Heart left ventricle (tissue), 16 donors: ENCODE measurements around the gene WDR90. TPM values are rescaled to one million over a fixed set of nuclear protein-coding genes. Genes with fewer than 3 reads are reported as not detected.
A peak's percentile ranks its signal among the peaks of the same experiment; 100 is the strongest.

ENCODE experiments used
- ATAC-seq, 4 donors: fragments of 200-7000 bp; cut with Tn5 transposase; one replicate each; pipeline ENCODE4 v1.9.1; 2020 to 2022; ENCODE audit warnings: moderate library complexity in 4 of 4, mild to moderate bottlenecking in 3 of 4, moderate number of reproducible peaks in 1 of 4
- DNase-seq, 5 donors: peaks; one replicate each; pipeline ENCODE4 v3.0.0-alpha.2; 2020
- H3K27ac ChIP-seq, 12 donors: fragments of 200-600 bp; sonication (generic) in 4 of 12; one replicate each; pipeline versions ENCODE4 v1.5.0 to v1.8.0; 2016 to 2022; ENCODE audit warnings: mild to moderate bottlenecking in 2 of 12
- H3K27me3 ChIP-seq, 9 donors: fragments of 200-600 bp; sonication (generic) in 2 of 9; one replicate each; pipeline versions ENCODE4 v1.5.1 to v1.8.0; 2016 to 2022; ENCODE audit warnings: mild to moderate bottlenecking in 3 of 9
- H3K36me3 ChIP-seq, 9 donors: fragments of 200-600 bp; sonication (generic) in 2 of 9; one replicate each; pipeline versions ENCODE4 v1.5.0 to v1.8.0; 2018 to 2022; ENCODE audit warnings: mild to moderate bottlenecking in 2 of 9
- H3K4me1 ChIP-seq, 12 donors: fragments of 200-600 bp; sonication (generic) in 4 of 12; one replicate each; pipeline versions ENCODE4 v1.5.0 to v1.8.0; 2016 to 2022; ENCODE audit warnings: mild to moderate bottlenecking in 3 of 12
- H3K4me3 ChIP-seq, 12 donors: fragments of 200-600 bp; sonication (generic) in 4 of 12; one replicate each; pipeline versions ENCODE4 v1.5.0 to v1.8.0; 2017 to 2022; ENCODE audit warnings: mild to moderate bottlenecking in 9 of 12, moderate library complexity in 4 of 12
- H3K9me3 ChIP-seq, 12 donors: fragments of 200-600 bp; sonication (generic) in 4 of 12; one replicate each; pipeline versions ENCODE4 v1.5.0 to v1.8.0; 2016 to 2022; ENCODE audit warnings: mild to moderate bottlenecking in 1 of 12
- POLR2A ChIP-seq, 2 donors: fragments of 450-650 bp; IDR thresholded peaks; one replicate each; pipeline ENCODE4 v1.6.1; 2017; ENCODE audit warnings: antibody characterized with exemption in 2 of 2, mild to moderate bottlenecking in 2 of 2, moderate library complexity in 2 of 2
- WGBS, 4 donors: extraction: QIAGEN DNeasy Blood & Tissue Kit in 2 of 4; methylation state at CpG; one replicate each; pipeline versions ENCODE4 v1.1.5 to v1.1.7; 2013 to 2018; 5-methylcytosine and 5-hydroxymethylcytosine counted together
- intact Hi-C, 10 donors: fragments of 100-400 bp; cut with DNase I; formaldehyde crosslinking; loops; one replicate each; pipeline versions ENCODE4 v1.11.1 to v1.14.2; 2022
- polyA plus RNA-seq, 2 donors: library from polyadenylated mRNA; stranded (reverse); fragments of 200-250 nt; gene quantifications; one replicate each; pipeline ENCODE4 v1.2.3, GENCODE V29; 2013
- total RNA-seq, 9 donors: library from RNA; depleted of rRNA in 2 of 9; stranded (reverse); fragments of >200 nt in 2 of 9; fragmentation: NEBNext Ultra II Directional in 3 of 9; extraction: Animal tissue kit (Norgen Biotek cat#: 25700) in 3 of 9; gene quantifications; one replicate each; pipeline versions ENCODE4 v1.1.0 to v1.2.4, GENCODE V29; 2016 to 2023
- TF ChIP-seq, protein P1 (sequence below), 12 donors: fragments of 200-600 bp; sonication (generic) in 4 of 12; IDR thresholded peaks; one replicate each; pipeline versions ENCODE4 v1.5.0 to v1.8.0; 2018 to 2022; ENCODE audit warnings: antibody characterized with exemption in 12 of 12, mild to moderate bottlenecking in 5 of 12
- donor health status: ischemic (EF 13 %, LVEDD 7.1; RV severe dilation, severe dysfunction).
- donor health status: healthy with polysubstance abuse.
- donor health status: DM: no; HTN: yes; CAD: no.
- donor health status: DM: no; HTN: no; CAD: no.
- donor health status: ischemic (EF 25% LVEDD 6.9; RV normal size, moderate dysfunction).
- donor health status: ischemic (EF 25% LVEDD 5.7; RV mildly dilated, moderate dysfunction).
- donor health status: healthy.
- donor health status: DM: yes; HTN: yes; CAD: no.
- donor health status: ischemic (EF 35%, LVEDD 5.7; RV mildly dilated, moderate dysfunction).
- donor health status: nonischemic (EF 11% LVEDD 7.7; RV severe dilation, severe dysfunction).
- donor health status: DM: yes; HTN: yes; CAD: no.
- donor health status: PGD.
- donor health status: ischemic (EF 29% LVEDD 5.4; RV normal size, mild dysfunction).
- donor health status: nonischemic (EF 23%, LVEDD 6.1; RV moderate dilation, normal function).

The WDR90 gene
- total and polyA plus RNA-seq, 11 donors, result 3.7 to 17.4 (median 8.6) TPM

DNA sequence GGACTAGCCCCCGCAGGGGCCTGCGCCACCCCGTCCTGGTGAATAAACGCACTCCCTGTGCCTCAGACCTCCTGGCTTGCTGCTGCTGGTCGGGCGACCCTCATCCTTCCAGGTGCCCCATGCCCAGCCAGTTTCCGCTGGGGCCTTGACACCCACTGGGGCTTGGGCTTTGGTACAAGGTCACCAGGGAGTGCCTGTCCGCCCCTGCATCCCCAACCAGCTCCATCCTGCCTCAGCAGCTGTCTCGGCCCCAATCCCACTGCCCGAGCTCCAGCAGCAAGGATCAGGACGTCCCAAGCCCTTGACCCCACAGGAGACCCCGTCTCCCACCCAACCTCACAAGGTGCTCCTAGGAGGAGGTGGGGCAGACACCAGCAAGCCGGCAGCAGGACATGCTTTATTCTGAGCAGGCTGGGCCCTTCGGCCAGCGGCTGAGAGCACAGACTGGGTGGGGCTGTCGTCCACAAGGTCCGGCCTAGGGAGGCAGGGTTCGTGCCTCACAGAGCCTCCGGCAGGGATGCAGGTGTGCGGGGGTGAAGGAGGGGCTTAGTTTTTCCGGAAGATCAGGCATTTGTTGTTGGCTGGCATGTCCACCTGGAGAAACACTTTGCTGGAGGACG lies 15.0 kb upstream of the WDR90 start:
- no peaks in the 10 kb centered on the region for H3K9me3 ChIP-seq
- no peaks in the 10 kb centered on the region for H3K27me3 ChIP-seq
- no peak overlapping the region for H3K4me3 ChIP-seq
- peaks cover 3 to 51% (median 39%) of the 10 kb centered on the region in 12 donors for H3K4me1 ChIP-seq
- ATAC-seq, result no peak
- no peak overlapping the region for H3K27ac ChIP-seq
- TF ChIP-seq, protein P1, sequence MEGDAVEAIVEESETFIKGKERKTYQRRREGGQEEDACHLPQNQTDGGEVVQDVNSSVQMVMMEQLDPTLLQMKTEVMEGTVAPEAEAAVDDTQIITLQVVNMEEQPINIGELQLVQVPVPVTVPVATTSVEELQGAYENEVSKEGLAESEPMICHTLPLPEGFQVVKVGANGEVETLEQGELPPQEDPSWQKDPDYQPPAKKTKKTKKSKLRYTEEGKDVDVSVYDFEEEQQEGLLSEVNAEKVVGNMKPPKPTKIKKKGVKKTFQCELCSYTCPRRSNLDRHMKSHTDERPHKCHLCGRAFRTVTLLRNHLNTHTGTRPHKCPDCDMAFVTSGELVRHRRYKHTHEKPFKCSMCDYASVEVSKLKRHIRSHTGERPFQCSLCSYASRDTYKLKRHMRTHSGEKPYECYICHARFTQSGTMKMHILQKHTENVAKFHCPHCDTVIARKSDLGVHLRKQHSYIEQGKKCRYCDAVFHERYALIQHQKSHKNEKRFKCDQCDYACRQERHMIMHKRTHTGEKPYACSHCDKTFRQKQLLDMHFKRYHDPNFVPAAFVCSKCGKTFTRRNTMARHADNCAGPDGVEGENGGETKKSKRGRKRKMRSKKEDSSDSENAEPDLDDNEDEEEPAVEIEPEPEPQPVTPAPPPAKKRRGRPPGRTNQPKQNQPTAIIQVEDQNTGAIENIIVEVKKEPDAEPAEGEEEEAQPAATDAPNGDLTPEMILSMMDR (IDR thresholded peaks at IDR 0.05), result no peak
- TF ChIP-seq POLR2A (IDR thresholded peaks at IDR 0.05), result no peak
- DNase-seq, result no peak
- intact Hi-C loops, result loop anchor here in 1 of 10 donors (5.0 kb wide), 1 partner anchor 37 kb away; no protein-coding TSS in a partner anchor
- WGBS, 4 donors, result 92 to 96% (median 94%) methylated on average over 4 to 22 of the region's 22 CpGs
- H3K36me3 ChIP-seq, result peaks cover 0 to 16% (median 0%) of the 10 kb centered on the region in 9 donors

- Histone ChIP-seq H3K27me3 (no peaks in the 10 kb centered on the region), H3K4me1 (peaks cover 3 to 44% (median 31%) of the 10 kb centered on the region in 12 donors), H3K4me3 (peak overlapping the region in 10 of 12 donors; percentile 69 to 94 (median 84)), H3K9me3 (no peaks in the 10 kb centered on the region), H3K27ac (no peak overlapping the region), H3K36me3 (peaks cover 0 to 16% (median 0%) of the 10 kb centered on the region in 9 donors)
- TF ChIP-seq, protein P1 (IDR thresholded peaks at IDR 0.05), result no peak
- no peak for TF ChIP-seq POLR2A (IDR thresholded peaks at IDR 0.05)
- DNase-seq (no peak), ATAC-seq (no peak)
- 88 to 95% (median 91%) methylated on average over 6 to 7 of the region's 7 CpGs for WGBS, 4 donors
- intact Hi-C loops, result loop anchor here in 1 of 10 donors (5.0 kb wide), 1 partner anchor 38 kb away; no protein-coding TSS in a partner anchor
Measured at GRCh38 chr16:634996-635395, 14.2 kb upstream of the WDR90 start.

DNA sequence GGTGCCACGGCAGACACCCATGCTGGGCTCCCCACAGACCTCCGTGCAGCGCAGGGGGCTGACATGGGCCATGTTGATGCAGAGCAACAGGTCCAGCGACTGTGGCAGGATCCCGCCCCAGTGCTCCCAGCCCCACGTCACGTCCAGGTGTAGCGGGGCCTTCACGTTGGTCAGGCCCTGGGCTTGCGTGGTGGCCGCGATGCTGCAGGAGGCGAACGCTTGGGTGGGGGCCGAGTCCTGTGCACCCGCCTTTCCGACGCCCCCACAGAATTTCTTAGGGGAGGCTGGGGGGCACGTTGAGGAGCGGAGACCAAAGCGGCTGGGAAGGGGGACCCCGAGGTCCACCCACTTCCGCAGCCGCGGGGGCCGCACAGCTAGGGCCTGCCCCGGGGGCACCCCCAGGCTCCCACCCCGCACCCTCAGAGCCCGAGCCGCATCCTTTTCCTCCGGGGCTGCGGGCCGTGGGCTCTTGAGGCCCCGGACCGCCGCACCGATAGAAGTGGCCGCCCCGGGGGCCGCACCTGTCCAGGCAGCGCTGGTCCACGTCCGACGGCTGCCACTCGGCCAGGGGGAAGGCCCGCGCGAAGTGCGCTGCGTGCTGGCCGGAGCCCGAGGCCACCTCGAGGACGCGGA lies 13.5 kb upstream of the WDR90 start:
- no peak for DNase-seq
- H3K27ac ChIP-seq, result peak overlapping the region in 11 of 12 donors; percentile 94 to 100 (median 97)
- intact Hi-C loops, result loop anchor here in 3 of 10 donors (1.0 to 2.0 kb wide), 3 partner anchors 45 to 46 kb away; partner anchors contain the start of gene RAB40C (in 2 of the 3)
- TF ChIP-seq, protein P1 (IDR thresholded peaks at IDR 0.05), result no peak
- TF ChIP-seq POLR2A (IDR thresholded peaks at IDR 0.05), result no peak
- 0 to 11% (median 5%) methylated on average over 7 to 55 of the region's 55 CpGs for WGBS, 4 donors
- ATAC-seq, result no peak
- no peaks in the 10 kb centered on the region for H3K9me3 ChIP-seq
- H3K4me1 ChIP-seq, result peaks cover 3 to 37% (median 24%) of the 10 kb centered on the region in 12 donors
- peak overlapping the region; percentile 69 to 94 (median 82) for H3K4me3 ChIP-seq
- H3K27me3 ChIP-seq, result no peaks in the 10 kb centered on the region
- peaks cover 0 to 16% (median 0%) of the 10 kb centered on the region in 9 donors for H3K36me3 ChIP-seq
